K562 (cell line): ENCODE measurements around the gene PDGFC. TPM values are rescaled to one million over a fixed set of nuclear protein-coding genes. Genes with fewer than 3 reads are reported as not detected.

ENCODE experiments used
- ATAC-seq: fragments of 200-7000 bp; cut with Tn5 transposase; 3 replicates; pipeline ENCODE4 v1.9.1; 2020; ENCODE audit warnings: moderate library complexity
- BruUV-seq: library from RNA; stranded (reverse); fragments of 400-500 nt; replicated peaks from 2 replicates; lab custom pipeline; 2021; lab: Mats Ljungman, UMichigan
- CTCF ChIA-PET: fragments of 300-600 bp; formaldehyde crosslinking; extraction: SDS; loops from one replicate; lab custom pipeline; 2021; ENCODE audit warnings: low intra/inter-chr PET ratio; lab: Yijun Ruan, JAX
- POLR2A ChIA-PET: fragments of 300-600, 350-650 bp; sonication (Branson Sonifier 250); formaldehyde crosslinking; extraction: SDS; loops from one replicate; lab custom pipeline; 2021; ENCODE audit warnings: antibody characterized with exemption, inconsistent platforms; lab: Yijun Ruan, JAX
- DNase-seq, 4 experiments: peaks; one replicate each; pipeline versions ENCODE4 v3.0.0 to v3.0.0-alpha.2; 2011 to 2018; ENCODE audit warnings: low spot score in 3 of 4, mixed read lengths in 3 of 4; ENCODE audit errors: extremely low read depth in 1 of 4
- FAIRE-seq: peaks from 2 replicates; lab custom pipeline; 2011; peaks lifted over from hg19 to GRCh38; lab: Jason Lieb, UNC
- H2AFZ ChIP-seq: 2 replicates; pipeline ENCODE4 v1.6.0; 2011; ENCODE audit warnings: low read depth, low read length, control low read depth, inconsistent platforms
- H3K27ac ChIP-seq: fragments of 200-600 bp; 3 replicates; pipeline ENCODE4 v1.8.0; 2011; ENCODE audit warnings: low read depth, mild to moderate bottlenecking, control low read depth, inconsistent platforms, low read length, moderate library complexity, mixed read lengths; ENCODE audit errors: extremely low read depth
- H3K27me3 ChIP-seq, 2 experiments: fragments of 300-600 bp in 1 of 2; 2 replicates in 1 of 2; 3 replicates in 1 of 2; pipeline versions ENCODE4 v1.6.0 to v1.8.0; 2011; ENCODE audit warnings: inconsistent platforms in 2 of 2, low read length in 2 of 2, mild to moderate bottlenecking in 1 of 2, mixed read lengths in 1 of 2, moderate library complexity in 1 of 2; ENCODE audit not compliant: control insufficient read depth in 2 of 2, insufficient read depth in 2 of 2
- H3K36me3 ChIP-seq: fragments of 300-600 bp; 3 replicates; pipeline ENCODE4 v1.8.0; 2011; ENCODE audit warnings: mild to moderate bottlenecking, low read length, inconsistent platforms; ENCODE audit not compliant: control insufficient read depth, insufficient read depth
- H3K4me1 ChIP-seq, 2 experiments: fragments of 200-600 bp in 1 of 2; replicated peaks in 1 of 2; 2 replicates in 1 of 2; 3 replicates in 1 of 2; pipeline versions ENCODE4 v1.5.1 to v1.8.0; 2011; ENCODE audit warnings: inconsistent platforms in 2 of 2, low read length in 2 of 2, mild to moderate bottlenecking in 1 of 2, mixed read lengths in 1 of 2, moderate library complexity in 1 of 2; ENCODE audit not compliant: control insufficient read depth in 2 of 2, insufficient read depth in 2 of 2
- H3K4me2 ChIP-seq: 2 replicates; pipeline ENCODE4 v1.6.1; 2011; ENCODE audit warnings: low read length, control low read depth, inconsistent platforms, mixed read lengths; ENCODE audit not compliant: insufficient read depth
- H3K4me3 ChIP-seq: fragments of 200-600 bp; sonication (generic), shearing (Covaris generic); 2 replicates; pipeline ENCODE4 v1.5.1; 2016; ENCODE audit warnings: control low read depth, inconsistent platforms
- H3K79me2 ChIP-seq: fragments of 200-600 bp; 3 replicates; pipeline ENCODE4 v1.8.0; 2011; ENCODE audit warnings: low read length, inconsistent platforms; ENCODE audit not compliant: control insufficient read depth, insufficient read depth
- H3K9ac ChIP-seq, 2 experiments: 2 replicates each; pipeline versions ENCODE4 v1.6.0 to v1.6.1; 2011; ENCODE audit warnings: low read depth in 2 of 2, low read length in 2 of 2, control low read depth in 1 of 2, inconsistent platforms in 1 of 2, mild to moderate bottlenecking in 1 of 2, mixed read lengths in 1 of 2; ENCODE audit not compliant: insufficient read depth in 1 of 2
- H3K9me1 ChIP-seq: one replicate; pipeline ENCODE4 v1.6.0; 2011; ENCODE audit warnings: inconsistent platforms, mild to moderate bottlenecking, low read length, moderate library complexity; ENCODE audit not compliant: control insufficient read depth, insufficient read depth
- H3K9me3 ChIP-seq: replicated peaks from 2 replicates; pipeline ENCODE4 v1.5.1; 2011; ENCODE audit warnings: low read depth, low read length, inconsistent platforms; ENCODE audit not compliant: control insufficient read depth, insufficient read depth
- H4K20me1 ChIP-seq: replicated peaks from 2 replicates; pipeline ENCODE4 v1.6.1; 2011; ENCODE audit warnings: low read length, inconsistent platforms, mixed read lengths; ENCODE audit not compliant: control insufficient read depth, insufficient read depth
- CHD1 ChIP-seq: fragments of 200-600 bp; sonication (generic); IDR thresholded peaks from one replicate; pipeline ENCODE4 v1.6.1; 2012; ENCODE audit warnings: mild to moderate bottlenecking, moderate library complexity, low read length, inconsistent platforms
- PRMT5 ChIP-seq: sonication (generic); formaldehyde crosslinking; IDR thresholded peaks from 2 replicates; pipeline ENCODE4 v1.5.0; 2020; ENCODE audit warnings: missing genetic modification reagents
- ZKSCAN8 ChIP-seq: fragments of 200-800 bp; sonication (Bioruptor generic); IDR thresholded peaks from 2 replicates; pipeline ENCODE4 v1.6.1; 2016; ENCODE audit warnings: missing genetic modification characterization, missing compliant biosample characterization
- WGBS: fragments of 100-300 bp; shearing (Covaris generic); methylation state at CpG from one replicate; pipeline ENCODE4 v1.1.6; 2016; ENCODE audit warnings: low coverage, mixed read lengths; ENCODE audit not compliant: insufficient coverage; ENCODE audit errors: missing lambda C conversion rate; 5-methylcytosine and 5-hydroxymethylcytosine counted together
- in situ Hi-C: fragments of 300-500 bp; cut with MboI; formaldehyde crosslinking; loops from 4 replicates; pipeline ENCODE4 v1.15.0; 2018; ENCODE audit warnings: inconsistent platforms, mixed read lengths
- intact Hi-C: fragments of 100-400 bp; cut with micrococcal nuclease; formaldehyde crosslinking; loops from 2 replicates; pipeline ENCODE4 v1.14.2; 2022
- polyA plus RNA-seq, 8 experiments: library from polyadenylated mRNA; depleted of rRNA in 4 of 8; stranded (reverse) in 5 of 8; unstranded in 3 of 8; fragments of >200 nt; fragmentation: Nextera tagmentation in 2 of 8; fragmentation: Illumina TruSeq in 1 of 8; extraction: Ambion mirVana in 2 of 8; extraction: Trizol in 1 of 8; gene quantifications; 2 replicates each; pipeline versions ENCODE4 v1.2.1 to v1.2.3, GENCODE V29; 2011 to 2014; ENCODE audit warnings: inconsistent platforms in 1 of 8, missing spikeins in 1 of 8
- total RNA-seq, 7 experiments: library from RNA; depleted of rRNA in 6 of 7; stranded (reverse); fragments of >200 nt in 6 of 7; fragmentation: Illumina TruSeq in 2 of 7; extraction: Trizol in 2 of 7; gene quantifications; 2 replicates each; pipeline versions ENCODE4 v1.2.1 to v1.2.3, GENCODE V29; 2011 to 2021; ENCODE audit warnings: low replicate concordance in 1 of 7
- TF ChIP-seq, protein P1 (sequence below): fragments of 200-600 bp; sonication (generic); IDR thresholded peaks from one replicate; pipeline ENCODE4 v1.6.1; 2012; ENCODE audit warnings: mild to moderate bottlenecking, low read depth, low read length, inconsistent platforms

The PDGFC gene
- total and polyA plus RNA-seq, 9 of the 15 experiments (the other 6 are each of a cell fraction or from before 2014, with no cell fraction given): not detected

GRCh38 chr4:156794863-156795262 lies 176.7 kb downstream of the PDGFC start:
- no peak overlapping the region for H3K4me3 ChIP-seq
- H3K27me3 ChIP-seq: no peaks in the 10 kb centered on the region
- intact Hi-C loops (no loop called here), in situ Hi-C loops (no loop called here)
- H3K9ac ChIP-seq: no peak overlapping the region
- BruUV-seq: no TSS peak
- no peaks in the 10 kb centered on the region for H3K79me2 ChIP-seq
- H4K20me1 ChIP-seq: no peaks in the 10 kb centered on the region
- H3K4me1 ChIP-seq: no peaks in the 10 kb centered on the region
- H3K9me1 ChIP-seq: no peaks in the 10 kb centered on the region
- no peak for TF ChIP-seq ZKSCAN8 (CRISPR knock-in tag)
- TF ChIP-seq, protein P1, sequence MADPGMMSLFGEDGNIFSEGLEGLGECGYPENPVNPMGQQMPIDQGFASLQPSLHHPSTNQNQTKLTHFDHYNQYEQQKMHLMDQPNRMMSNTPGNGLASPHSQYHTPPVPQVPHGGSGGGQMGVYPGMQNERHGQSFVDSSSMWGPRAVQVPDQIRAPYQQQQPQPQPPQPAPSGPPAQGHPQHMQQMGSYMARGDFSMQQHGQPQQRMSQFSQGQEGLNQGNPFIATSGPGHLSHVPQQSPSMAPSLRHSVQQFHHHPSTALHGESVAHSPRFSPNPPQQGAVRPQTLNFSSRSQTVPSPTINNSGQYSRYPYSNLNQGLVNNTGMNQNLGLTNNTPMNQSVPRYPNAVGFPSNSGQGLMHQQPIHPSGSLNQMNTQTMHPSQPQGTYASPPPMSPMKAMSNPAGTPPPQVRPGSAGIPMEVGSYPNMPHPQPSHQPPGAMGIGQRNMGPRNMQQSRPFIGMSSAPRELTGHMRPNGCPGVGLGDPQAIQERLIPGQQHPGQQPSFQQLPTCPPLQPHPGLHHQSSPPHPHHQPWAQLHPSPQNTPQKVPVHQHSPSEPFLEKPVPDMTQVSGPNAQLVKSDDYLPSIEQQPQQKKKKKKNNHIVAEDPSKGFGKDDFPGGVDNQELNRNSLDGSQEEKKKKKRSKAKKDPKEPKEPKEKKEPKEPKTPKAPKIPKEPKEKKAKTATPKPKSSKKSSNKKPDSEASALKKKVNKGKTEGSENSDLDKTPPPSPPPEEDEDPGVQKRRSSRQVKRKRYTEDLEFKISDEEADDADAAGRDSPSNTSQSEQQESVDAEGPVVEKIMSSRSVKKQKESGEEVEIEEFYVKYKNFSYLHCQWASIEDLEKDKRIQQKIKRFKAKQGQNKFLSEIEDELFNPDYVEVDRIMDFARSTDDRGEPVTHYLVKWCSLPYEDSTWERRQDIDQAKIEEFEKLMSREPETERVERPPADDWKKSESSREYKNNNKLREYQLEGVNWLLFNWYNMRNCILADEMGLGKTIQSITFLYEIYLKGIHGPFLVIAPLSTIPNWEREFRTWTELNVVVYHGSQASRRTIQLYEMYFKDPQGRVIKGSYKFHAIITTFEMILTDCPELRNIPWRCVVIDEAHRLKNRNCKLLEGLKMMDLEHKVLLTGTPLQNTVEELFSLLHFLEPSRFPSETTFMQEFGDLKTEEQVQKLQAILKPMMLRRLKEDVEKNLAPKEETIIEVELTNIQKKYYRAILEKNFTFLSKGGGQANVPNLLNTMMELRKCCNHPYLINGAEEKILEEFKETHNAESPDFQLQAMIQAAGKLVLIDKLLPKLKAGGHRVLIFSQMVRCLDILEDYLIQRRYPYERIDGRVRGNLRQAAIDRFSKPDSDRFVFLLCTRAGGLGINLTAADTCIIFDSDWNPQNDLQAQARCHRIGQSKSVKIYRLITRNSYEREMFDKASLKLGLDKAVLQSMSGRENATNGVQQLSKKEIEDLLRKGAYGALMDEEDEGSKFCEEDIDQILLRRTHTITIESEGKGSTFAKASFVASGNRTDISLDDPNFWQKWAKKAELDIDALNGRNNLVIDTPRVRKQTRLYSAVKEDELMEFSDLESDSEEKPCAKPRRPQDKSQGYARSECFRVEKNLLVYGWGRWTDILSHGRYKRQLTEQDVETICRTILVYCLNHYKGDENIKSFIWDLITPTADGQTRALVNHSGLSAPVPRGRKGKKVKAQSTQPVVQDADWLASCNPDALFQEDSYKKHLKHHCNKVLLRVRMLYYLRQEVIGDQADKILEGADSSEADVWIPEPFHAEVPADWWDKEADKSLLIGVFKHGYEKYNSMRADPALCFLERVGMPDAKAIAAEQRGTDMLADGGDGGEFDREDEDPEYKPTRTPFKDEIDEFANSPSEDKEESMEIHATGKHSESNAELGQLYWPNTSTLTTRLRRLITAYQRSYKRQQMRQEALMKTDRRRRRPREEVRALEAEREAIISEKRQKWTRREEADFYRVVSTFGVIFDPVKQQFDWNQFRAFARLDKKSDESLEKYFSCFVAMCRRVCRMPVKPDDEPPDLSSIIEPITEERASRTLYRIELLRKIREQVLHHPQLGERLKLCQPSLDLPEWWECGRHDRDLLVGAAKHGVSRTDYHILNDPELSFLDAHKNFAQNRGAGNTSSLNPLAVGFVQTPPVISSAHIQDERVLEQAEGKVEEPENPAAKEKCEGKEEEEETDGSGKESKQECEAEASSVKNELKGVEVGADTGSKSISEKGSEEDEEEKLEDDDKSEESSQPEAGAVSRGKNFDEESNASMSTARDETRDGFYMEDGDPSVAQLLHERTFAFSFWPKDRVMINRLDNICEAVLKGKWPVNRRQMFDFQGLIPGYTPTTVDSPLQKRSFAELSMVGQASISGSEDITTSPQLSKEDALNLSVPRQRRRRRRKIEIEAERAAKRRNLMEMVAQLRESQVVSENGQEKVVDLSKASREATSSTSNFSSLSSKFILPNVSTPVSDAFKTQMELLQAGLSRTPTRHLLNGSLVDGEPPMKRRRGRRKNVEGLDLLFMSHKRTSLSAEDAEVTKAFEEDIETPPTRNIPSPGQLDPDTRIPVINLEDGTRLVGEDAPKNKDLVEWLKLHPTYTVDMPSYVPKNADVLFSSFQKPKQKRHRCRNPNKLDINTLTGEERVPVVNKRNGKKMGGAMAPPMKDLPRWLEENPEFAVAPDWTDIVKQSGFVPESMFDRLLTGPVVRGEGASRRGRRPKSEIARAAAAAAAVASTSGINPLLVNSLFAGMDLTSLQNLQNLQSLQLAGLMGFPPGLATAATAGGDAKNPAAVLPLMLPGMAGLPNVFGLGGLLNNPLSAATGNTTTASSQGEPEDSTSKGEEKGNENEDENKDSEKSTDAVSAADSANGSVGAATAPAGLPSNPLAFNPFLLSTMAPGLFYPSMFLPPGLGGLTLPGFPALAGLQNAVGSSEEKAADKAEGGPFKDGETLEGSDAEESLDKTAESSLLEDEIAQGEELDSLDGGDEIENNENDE: no peak
- no peak for TF ChIP-seq CHD1
- TF ChIP-seq PRMT5 (CRISPR knock-in tag): no peak
- ChIA-PET CTCF (no interaction called here), POLR2A (no interaction called here)
- H2AFZ ChIP-seq: no peak overlapping the region
- H3K9me3 ChIP-seq: no peaks in the 10 kb centered on the region
- H3K36me3 ChIP-seq: no peaks in the 10 kb centered on the region
- DNase-seq (no peak), FAIRE-seq (no peak), ATAC-seq (no peak)
- WGBS: 0% methylated on average over 4 of the region's 4 CpGs
- no peak overlapping the region for H3K4me2 ChIP-seq
- H3K27ac ChIP-seq: no peak overlapping the region
